ENCODE data around the gene ALX3.
A peak's percentile ranks its signal among the peaks of the same experiment; 100 is the strongest.

Gene ALX3

GRCh38 chr1:110070671-110071242 is at the start of gene ALX3:
Gene ALX3, minus strand, starts transcription at chr1:110070672. Its CDS starts 60 bp downstream, at chr1:110070612.
- DNase-seq = no peak

GRCh38 chr1:110119843-110120242 is 49.4 kb upstream of the ALX3 start:
- no peak for DNase-seq

GRCh38 chr1:110118636-110119396 is 48.3 kb upstream of the ALX3 start:
- no peak for DNase-seq

DNA sequence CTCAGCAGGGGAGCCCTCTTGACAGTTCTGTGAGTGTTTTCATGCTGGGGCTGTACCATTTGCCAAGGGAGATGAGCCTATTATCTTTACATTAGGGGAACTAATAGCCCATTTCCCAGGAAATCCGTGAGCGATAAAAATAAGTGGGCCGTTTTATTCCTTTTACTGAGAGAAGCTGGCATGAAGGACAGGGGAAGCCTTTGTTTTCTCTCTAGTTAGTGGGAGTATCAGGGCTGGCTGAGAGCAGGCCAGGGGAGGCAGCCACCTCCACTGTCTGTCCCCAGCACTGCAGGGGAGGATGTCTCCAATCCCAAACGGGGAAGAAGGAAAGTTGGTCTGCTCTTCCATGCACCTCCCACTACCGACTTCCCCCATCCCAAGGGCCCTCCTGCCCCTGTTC is 44.3 kb upstream of the ALX3 start:
- DNase-seq = no peak

DNA sequence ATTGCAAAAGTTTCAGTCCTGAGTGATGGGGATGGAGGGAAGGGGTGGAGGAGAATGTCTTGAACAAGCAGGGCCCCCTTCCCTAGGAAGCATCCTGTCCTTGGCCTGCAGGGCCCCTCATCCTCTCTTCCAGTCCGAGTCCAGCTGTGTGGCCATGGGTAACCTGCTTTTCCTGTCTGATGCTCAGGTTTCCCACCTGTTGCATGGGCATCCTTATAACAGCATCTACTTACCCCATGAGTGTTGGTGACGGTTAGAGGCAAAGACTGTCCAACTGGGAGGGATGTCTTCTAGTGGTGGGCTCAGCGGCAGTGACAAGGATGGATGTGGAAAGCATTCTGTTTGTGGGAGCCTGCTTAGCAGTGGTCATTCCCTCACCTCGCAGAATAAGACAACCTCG is 43.7 kb upstream of the ALX3 start:
- DNase-seq = no peak

- no peak for DNase-seq
Observed at GRCh38 chr1:110113551-110113950, 43.1 kb upstream of the ALX3 start.

- DNase-seq = no peak
Observed at GRCh38 chr1:110112656-110113055, 42.2 kb upstream of the ALX3 start.

DNA sequence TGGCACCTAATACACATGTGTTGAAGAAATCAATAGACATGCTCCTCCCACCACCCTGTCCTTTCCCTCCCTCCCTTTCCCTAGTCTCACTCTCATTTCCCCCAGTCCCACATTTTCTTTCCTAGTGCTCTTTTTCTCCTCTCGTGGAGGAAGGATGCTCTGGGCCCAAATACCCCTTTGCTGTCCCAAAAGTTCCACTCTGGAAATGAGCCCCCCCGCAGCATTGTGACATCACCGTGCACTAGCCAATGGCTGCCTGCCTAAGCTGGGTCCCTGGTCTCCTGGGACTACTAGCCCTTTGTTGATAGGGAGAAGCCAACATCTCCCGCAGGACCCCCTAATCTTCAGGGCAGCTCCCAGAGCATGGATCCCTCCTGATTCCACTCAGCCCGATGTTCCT is 41.7 kb upstream of the ALX3 start, which contains the start of gene UBL4B:
TSS of gene UBL4B (plus strand) at position 301 of the 400 bp plus-strand sequence. CDS start at position 393, 92 bp downstream.
- no peak for DNase-seq

GRCh38 chr1:110111081-110111480 is 40.6 kb upstream of the ALX3 start:
- no peak for DNase-seq

DNA sequence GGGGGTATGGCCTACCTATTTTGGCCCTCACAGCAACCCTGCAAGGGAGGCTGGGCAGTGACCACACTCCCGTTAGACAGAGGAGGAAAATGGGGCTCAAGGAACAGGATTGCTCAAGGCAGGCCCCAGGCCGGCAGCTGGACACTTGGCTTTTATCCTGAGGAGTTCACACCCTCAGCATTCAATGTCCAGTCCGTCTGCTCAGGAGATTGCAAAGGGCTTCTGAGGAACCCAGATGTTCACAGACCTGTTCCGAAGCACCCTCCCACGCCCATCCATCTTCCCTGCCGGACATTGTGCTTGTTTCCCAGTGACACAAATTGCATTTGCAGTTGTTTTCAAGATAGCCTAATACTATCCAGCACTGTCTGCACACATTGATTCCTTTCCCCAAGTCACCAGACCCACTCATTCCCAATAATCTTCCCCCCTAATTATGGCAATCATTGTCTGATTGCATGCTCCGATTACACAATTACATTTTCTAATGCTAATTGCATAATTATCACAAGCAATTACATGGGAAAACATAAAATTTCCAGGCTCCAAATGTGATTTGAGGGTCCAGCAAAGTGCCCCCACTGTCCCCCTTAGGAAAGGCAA is 37.5 kb upstream of the ALX3 start:
- DNase-seq = no peak

DNA sequence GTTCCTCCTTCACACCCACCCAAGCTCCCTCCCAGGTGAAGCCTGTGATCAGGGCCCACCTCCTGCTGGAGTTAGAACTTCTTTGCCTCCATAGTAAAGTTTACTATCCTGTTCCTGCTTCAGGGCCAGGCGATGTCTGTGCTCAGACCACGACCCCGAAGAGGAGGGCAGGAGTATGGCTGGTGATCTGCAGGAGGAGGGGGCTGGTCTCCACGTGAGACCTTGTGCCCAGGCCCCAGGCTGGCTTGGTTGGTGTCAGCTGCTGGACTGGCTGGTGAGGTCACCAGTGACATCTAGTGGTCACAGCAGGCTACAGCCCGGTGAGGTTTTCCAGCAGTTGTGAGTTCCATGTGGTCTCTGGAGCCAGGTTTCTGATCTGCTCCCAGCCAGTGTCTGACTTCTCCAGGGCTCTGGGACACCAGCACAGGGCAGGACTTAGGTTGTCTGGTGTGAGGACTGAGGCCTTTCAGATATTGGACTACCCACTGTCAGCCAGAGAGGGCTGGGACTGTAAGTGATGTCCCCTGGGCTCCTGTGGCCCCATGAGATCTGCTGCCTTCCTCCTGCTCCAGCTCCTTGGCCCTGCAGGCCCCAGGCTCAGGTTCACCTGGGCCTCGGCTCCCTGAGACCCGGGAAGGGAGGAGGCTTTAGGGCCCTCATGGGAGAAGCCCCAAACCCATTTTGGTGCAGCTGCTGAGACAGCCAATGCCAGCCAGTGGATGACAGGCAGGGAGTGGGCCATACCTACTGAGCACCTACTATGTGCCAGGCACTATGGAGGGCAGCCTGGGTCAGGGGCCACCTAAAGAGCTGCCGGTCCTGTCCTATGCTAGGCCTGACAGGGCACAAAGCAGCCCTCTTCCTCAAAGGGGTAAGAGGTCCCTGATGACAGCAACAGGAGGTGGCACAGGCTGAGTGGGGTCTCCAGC is 35.8 kb upstream of the ALX3 start:
- DNase-seq = peak; percentile 55

DNA sequence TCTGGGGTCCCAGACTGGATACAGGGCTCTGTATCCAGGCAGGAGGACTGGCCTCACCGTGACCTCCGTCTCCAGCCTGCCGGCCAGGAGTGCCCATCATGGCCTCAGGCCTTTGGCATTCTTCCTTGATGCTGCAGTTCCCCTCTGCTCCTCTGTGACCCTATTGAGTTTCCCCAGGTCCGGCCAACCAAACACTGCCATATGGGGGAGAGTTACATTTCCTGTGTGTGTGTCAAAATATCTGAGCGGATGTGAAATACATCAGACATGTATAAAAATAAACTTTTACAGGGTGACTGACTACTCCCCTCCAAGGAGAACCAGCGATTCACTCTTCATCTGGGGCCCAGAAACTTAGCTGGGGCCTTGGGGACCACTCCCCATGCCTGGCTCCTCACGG is 31.6 kb upstream of the ALX3 start:
- no peak for DNase-seq

- DNase-seq = no peak
Observed at GRCh38 chr1:110100335-110100734, 29.9 kb upstream of the ALX3 start.

DNA sequence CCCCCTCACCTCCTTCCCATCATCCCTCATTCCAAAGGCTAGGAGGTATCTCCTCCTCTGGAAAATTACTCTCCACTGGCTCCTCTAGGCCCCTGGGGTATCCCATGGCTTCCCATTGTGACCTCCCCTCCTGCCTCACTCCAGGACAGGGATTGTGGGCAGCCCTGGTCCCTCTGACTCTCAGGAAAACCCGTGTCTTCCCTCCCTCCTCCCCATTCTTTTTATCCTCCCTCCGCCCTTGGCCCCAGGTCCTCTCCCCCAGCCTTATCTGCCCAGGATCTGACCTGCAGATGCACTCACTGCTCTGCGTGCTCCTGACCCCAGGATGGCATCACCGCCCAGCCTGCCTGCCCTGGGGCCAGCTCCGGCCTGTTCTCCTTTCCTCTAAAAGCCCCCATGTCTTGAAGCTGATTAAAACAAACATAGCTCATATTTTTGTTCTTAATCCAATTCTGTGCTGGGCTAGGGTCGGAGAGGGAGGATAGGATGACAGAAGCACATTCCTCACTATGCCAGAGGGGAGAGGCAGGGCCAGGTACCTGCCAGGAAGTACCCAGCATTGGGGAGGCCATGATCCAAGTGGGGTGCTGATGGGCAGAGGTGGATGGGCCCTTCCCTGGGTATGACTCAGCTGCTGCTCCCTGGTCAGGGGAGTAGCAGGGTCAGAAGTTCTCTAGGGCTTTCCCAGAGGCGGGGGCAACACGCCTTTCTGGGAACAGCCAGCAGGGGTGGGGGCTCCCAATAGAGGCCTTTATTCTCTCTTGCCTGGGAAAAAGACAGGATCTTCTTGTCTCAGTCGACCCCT is 28.0 kb upstream of the ALX3 start:
- no peak for DNase-seq

- no peak for DNase-seq
Observed at GRCh38 chr1:110097507-110098221, 27.2 kb upstream of the ALX3 start.

DNA sequence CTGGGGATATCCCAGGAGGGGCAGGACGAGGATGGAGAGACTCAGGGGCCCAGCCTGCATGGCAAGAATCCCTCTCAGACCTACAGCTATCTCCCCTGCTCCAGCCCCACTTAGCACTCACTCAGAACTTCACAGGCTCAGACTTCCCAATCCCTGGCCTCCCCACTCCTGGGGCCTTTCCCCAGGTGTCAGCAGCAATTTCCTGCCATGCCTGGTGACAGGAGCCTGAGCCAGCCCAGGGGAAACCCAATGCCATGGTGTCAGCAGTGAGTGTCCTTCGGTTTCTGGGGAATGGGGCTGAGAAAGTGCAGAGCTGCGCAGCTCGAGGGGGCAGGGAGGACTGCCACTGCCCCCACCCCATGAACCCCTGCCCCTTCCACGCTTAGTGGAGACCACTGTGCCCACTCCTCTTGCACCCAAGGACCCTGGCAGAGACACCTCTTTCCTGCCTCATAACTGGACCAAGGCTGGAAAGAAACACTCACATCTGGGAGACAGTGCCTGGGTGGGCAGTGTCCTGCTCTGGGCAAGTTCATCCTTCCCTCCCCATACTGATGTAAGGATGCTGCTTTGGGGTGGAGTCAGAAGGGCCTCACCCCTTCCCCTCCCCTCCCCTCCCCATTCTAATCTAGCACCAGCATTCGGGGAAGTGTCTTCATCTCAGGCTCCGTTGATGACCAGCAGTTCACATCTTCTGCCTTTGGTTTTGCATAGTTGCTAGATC is 24.6 kb upstream of the ALX3 start:
- no peak for DNase-seq

GRCh38 chr1:110092991-110093390 is 22.5 kb upstream of the ALX3 start:
- DNase-seq = no peak

DNA sequence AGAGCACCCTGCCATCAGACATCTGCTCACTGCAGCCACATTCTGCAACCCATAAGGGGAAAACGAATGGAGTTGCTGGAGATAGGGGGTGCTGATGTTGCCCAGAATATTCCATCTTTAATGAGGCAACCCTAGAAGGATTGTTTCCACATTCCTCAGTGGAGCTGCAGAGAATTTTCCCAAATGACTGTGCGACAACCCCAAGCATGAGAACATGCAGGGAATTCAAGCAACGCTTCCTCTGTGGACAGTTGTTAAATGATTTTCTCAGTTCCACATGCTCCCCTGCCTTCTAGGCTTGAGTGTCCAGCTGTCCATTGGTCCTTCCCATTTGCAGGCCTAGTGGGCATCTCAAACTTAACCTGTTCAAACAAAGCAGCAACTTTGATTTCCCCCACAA is 21.3 kb upstream of the ALX3 start:
- no peak for DNase-seq

- no peak for DNase-seq
Observed at GRCh38 chr1:110091381-110091780, 20.9 kb upstream of the ALX3 start.

- DNase-seq = no peak
Observed at GRCh38 chr1:110089561-110090275, 19.2 kb upstream of the ALX3 start.
